ENCODE results near the gene PIEZO1.

DNA sequence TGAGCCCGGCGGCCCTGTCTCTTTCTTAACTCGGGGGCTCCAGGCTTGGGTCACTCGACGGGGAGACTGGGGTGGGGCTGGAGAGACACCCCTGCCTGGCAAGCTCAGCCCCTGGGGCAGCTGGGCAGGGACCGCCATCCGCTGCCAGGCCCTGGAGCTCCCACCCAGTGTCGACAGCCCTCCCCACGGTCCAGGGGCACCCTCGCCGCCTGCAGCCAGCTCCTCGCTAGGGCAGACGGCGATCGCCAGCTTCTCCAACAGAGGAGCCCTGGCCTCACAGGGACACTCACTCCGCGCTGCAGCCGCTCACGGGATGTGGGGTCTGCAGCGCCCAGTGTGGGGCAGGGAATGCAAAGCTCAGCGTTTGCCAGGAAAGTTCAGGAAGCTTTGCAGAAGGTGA, 42.7 kb upstream of the PIEZO1 start:
- TF ChIP-seq GATA2 (IDR thresholded peaks at IDR 0.05; ENCODE audit: low read depth, low read length) = no peak
- TF ChIP-seq GATA3 (IDR thresholded peaks at IDR 0.05; ENCODE audit: low read depth, low read length) = no peak
